Mesenchymal stem cell (in vitro differentiated cells and primary cell): Measurements from ENCODE around the gene OAF.

Experiments
- DNase-seq: peaks from one replicate; pipeline ENCODE4 v3.0.0-alpha.2; 2013
- H2AFZ ChIP-seq: one replicate; pipeline ENCODE4 v1.6.1; 2013; ENCODE audit warnings: low read depth, mild to moderate bottlenecking, control low read depth, inconsistent platforms, low read length, moderate library complexity
- H2AK5ac ChIP-seq: 2 replicates; pipeline ENCODE4 v1.6.1; 2013; ENCODE audit warnings: low read length, moderate library complexity, mild to moderate bottlenecking, inconsistent platforms; ENCODE audit not compliant: severe bottlenecking
- H2BK120ac ChIP-seq: one replicate; pipeline ENCODE4 v1.6.1; 2013; ENCODE audit warnings: low read depth, mild to moderate bottlenecking, inconsistent platforms, low read length, moderate library complexity
- H2BK12ac ChIP-seq, 2 experiments: one replicate each; pipeline ENCODE4 v1.6.1; 2013; ENCODE audit warnings: inconsistent platforms in 2 of 2, low read length in 2 of 2, mild to moderate bottlenecking in 2 of 2, moderate library complexity in 2 of 2, control low read depth in 1 of 2
- H2BK15ac ChIP-seq: one replicate; pipeline ENCODE4 v1.6.1; 2013; ENCODE audit warnings: mild to moderate bottlenecking, low read depth, inconsistent platforms; ENCODE audit not compliant: poor library complexity, severe bottlenecking
- H2BK5ac ChIP-seq: 2 replicates; pipeline ENCODE4 v1.6.1; 2013; ENCODE audit warnings: low read depth, mild to moderate bottlenecking, low read length, control low read depth, inconsistent platforms; ENCODE audit not compliant: poor library complexity, severe bottlenecking
- H3K14ac ChIP-seq, 2 experiments: one replicate each; pipeline ENCODE4 v1.6.1; 2013; ENCODE audit warnings: inconsistent platforms in 2 of 2, low read length in 2 of 2, control low read depth in 1 of 2, mild to moderate bottlenecking in 1 of 2, moderate library complexity in 1 of 2
- H3K18ac ChIP-seq, 2 experiments: one replicate each; pipeline ENCODE4 v1.6.1; 2013; ENCODE audit warnings: inconsistent platforms in 2 of 2, low read length in 2 of 2, control low read depth in 1 of 2, low read depth in 1 of 2, mild to moderate bottlenecking in 1 of 2
- H3K23ac ChIP-seq, 2 experiments: one replicate each; pipeline ENCODE4 v1.6.1; 2013; ENCODE audit warnings: inconsistent platforms in 2 of 2, low read length in 2 of 2, mild to moderate bottlenecking in 2 of 2, moderate library complexity in 2 of 2, control low read depth in 1 of 2
- H3K27ac ChIP-seq: 2 replicates; pipeline ENCODE4 v1.5.1; 2013; ENCODE audit warnings: mild to moderate bottlenecking, moderate library complexity, low read length, control low read depth, inconsistent platforms; ENCODE audit not compliant: poor library complexity, severe bottlenecking
- H3K27me3 ChIP-seq, 2 experiments: 2 replicates each; pipeline versions ENCODE4 v1.6.1 to v1.7.0; 2013; ENCODE audit warnings: low read length in 2 of 2, mild to moderate bottlenecking in 2 of 2, moderate library complexity in 2 of 2, control low read depth in 1 of 2, inconsistent platforms in 1 of 2; ENCODE audit not compliant: control insufficient read depth in 1 of 2, insufficient read depth in 1 of 2
- H3K36me3 ChIP-seq, 2 experiments: 2 replicates each; pipeline versions ENCODE4 v1.6.1 to v1.7.0; 2013; ENCODE audit warnings: low read length in 2 of 2, control low read depth in 1 of 2, inconsistent platforms in 1 of 2, low read depth in 1 of 2, mild to moderate bottlenecking in 1 of 2; ENCODE audit not compliant: insufficient read depth in 2 of 2, control insufficient read depth in 1 of 2
- H3K4ac ChIP-seq, 2 experiments: one replicate each; pipeline ENCODE4 v1.6.1; 2013; ENCODE audit warnings: inconsistent platforms in 2 of 2, low read length in 2 of 2, mild to moderate bottlenecking in 2 of 2, moderate library complexity in 2 of 2, control low read depth in 1 of 2, low read depth in 1 of 2
- H3K4me1 ChIP-seq: 2 replicates; pipeline ENCODE4 v1.6.1; 2013; ENCODE audit warnings: low read depth, low read length, control low read depth; ENCODE audit not compliant: control insufficient read depth, insufficient read depth
- H3K4me2 ChIP-seq: 2 replicates; pipeline ENCODE4 v1.6.1; 2013; ENCODE audit warnings: low read length, mild to moderate bottlenecking, inconsistent platforms; ENCODE audit not compliant: poor library complexity, severe bottlenecking
- H3K4me3 ChIP-seq, 2 experiments: 2 replicates each; pipeline versions ENCODE4 v1.5.1 to v1.7.0; 2013; ENCODE audit warnings: low read length in 2 of 2, mild to moderate bottlenecking in 2 of 2, control low read depth in 1 of 2, low read depth in 1 of 2; ENCODE audit not compliant: insufficient read depth in 1 of 2
- H3K79me1 ChIP-seq: replicated peaks from 2 replicates; pipeline ENCODE4 v1.6.1; 2013; ENCODE audit warnings: mild to moderate bottlenecking, control low read depth, low read length, inconsistent platforms; ENCODE audit not compliant: poor library complexity, severe bottlenecking
- H3K9ac ChIP-seq: 2 replicates; pipeline ENCODE4 v1.7.0; 2013; ENCODE audit warnings: mild to moderate bottlenecking, low read length, moderate library complexity
- H3K9me3 ChIP-seq: 2 replicates; pipeline ENCODE4 v1.7.0; 2013; ENCODE audit warnings: mild to moderate bottlenecking, low read length; ENCODE audit not compliant: control insufficient read depth
- H4K8ac ChIP-seq: one replicate; pipeline ENCODE4 v1.6.1; 2013; ENCODE audit warnings: inconsistent platforms, mild to moderate bottlenecking, low read length, moderate library complexity
- H4K91ac ChIP-seq: one replicate; pipeline ENCODE4 v1.6.1; 2013; ENCODE audit warnings: mild to moderate bottlenecking, low read length, inconsistent platforms
- WGBS: methylation state at CpG from one replicate; pipeline ENCODE4 v1.1.7; 2013; ENCODE audit warnings: mixed read lengths; 5-methylcytosine and 5-hydroxymethylcytosine counted together

OAF gene

DNA sequence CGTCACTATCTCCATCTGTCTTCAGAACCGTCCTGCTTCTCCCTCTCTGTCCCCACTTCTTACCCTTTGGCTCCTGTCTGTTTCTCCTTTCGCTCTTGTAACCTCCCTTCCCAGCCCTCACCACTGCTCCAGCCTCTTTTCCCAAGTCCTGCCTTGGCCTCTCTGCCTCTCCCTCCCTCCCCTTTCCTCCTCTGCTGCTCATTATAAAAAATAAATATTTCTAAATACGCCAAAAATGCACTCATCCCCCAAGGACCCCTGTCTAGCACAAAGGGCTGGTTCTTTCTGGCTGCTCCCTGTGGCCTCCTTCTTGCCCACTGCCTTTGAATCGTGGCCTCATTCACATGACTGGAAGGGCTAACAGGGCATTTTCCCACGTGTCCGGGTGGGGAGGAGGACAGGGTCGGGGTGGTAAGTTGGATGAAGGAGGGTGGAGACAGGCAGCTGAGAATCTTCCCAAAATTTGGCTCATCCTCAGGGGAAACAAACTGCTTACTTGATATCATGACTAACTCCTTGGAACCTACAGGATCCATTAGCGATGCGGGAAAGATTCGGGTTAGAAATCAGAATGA, 26.4 kb upstream of the OAF start:
- Histone ChIP-seq H3K14ac (no peak overlapping the region), H2BK120ac (no peak overlapping the region), H2BK15ac (peak overlapping the region; percentile 39), H4K91ac (no peak overlapping the region), H3K4me1 (peaks cover 33% of the 10 kb centered on the region), H3K79me1 (no peaks in the 10 kb centered on the region), H2AFZ (no peak overlapping the region), H3K18ac (no peak overlapping the region), H2BK12ac (no peak overlapping the region), H3K4ac (no peak overlapping the region), H3K4me3 (peak overlapping the region in 1 of 2 experiments; percentile 61), H3K27ac (no peak overlapping the region), H3K23ac (no peak overlapping the region), H2AK5ac (peak overlapping the region; percentile 20), H3K9me3 (no peaks in the 10 kb centered on the region), H2BK5ac (no peak overlapping the region), H3K27me3 (peaks cover 0 to 4% of the 10 kb centered on the region in 2 experiments), H3K9ac (peak overlapping the region; percentile 66), H4K8ac (no peak overlapping the region), H3K4me2 (no peak overlapping the region), H3K36me3 (no peaks in the 10 kb centered on the region)
- no peak for DNase-seq
- 82% methylated on average over 11 of the region's 11 CpGs for WGBS

GRCh38 chr11:120184946-120185705, 25.7 kb upstream of the OAF start:
- Histone ChIP-seq H3K79me1 (no peaks in the 10 kb centered on the region), H3K36me3 (no peaks in the 10 kb centered on the region), H3K23ac (no peak overlapping the region), H4K8ac (no peak overlapping the region), H3K18ac (no peak overlapping the region), H2AK5ac (peak overlapping the region; percentile 20), H4K91ac (no peak overlapping the region), H3K27ac (peak overlapping the region; percentile 45), H2AFZ (no peak overlapping the region), H3K27me3 (peaks cover 0 to 6% of the 10 kb centered on the region in 2 experiments), H3K9me3 (no peaks in the 10 kb centered on the region), H3K4me3 (peak overlapping the region in 1 of 2 experiments; percentile 61), H2BK120ac (no peak overlapping the region), H3K4me2 (peak overlapping the region; percentile 10), H3K4ac (no peak overlapping the region), H2BK15ac (peak overlapping the region; percentile 39), H2BK5ac (no peak overlapping the region), H3K9ac (peak overlapping the region; percentile 66), H3K4me1 (peaks cover 33% of the 10 kb centered on the region), H2BK12ac (peak overlapping the region; percentile 49 to 59), H3K14ac (peak overlapping the region in 1 of 2 experiments; percentile 28)
- WGBS: 36% methylated on average over 3 of the region's 7 CpGs
- DNase-seq: peak; percentile 63

DNA sequence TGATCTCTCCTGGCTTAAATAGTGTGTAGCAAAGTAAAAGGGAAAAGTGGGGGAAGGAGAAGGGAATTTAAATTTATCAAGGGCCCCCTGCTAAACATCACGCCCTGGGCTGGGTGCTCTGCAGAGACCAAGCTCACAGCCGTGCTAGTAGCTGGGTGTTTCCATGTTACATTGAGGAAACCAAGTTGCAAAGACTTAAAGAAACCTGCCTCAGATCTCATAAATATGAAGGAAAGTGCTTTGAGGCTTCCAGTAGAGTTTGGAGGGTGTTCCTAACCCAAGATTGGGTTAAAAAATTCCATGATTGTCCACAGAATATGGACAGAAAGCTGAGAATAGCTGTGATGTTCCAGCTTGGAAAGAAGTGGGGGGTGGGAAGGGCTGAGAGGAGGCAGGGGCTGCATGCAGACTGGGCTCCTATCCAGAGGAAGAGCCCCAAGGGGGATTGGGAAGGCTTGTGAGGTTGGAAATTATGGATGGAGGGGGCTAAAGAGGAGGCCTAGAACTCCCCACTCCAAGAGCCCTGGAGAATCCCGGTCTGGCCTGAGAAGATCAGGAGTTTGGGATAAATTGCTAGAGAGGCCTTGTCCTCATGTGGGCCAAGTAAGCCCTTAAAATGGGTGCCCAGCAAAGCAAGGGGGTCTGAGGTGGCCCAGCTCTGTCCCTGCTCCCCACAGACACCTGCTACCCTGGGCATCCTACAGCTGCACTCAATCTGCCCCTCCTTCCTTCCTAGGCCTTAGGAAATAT, 25.0 kb upstream of the OAF start:
- Histone ChIP-seq H3K9ac (peak overlapping the region; percentile 66), H3K9me3 (no peaks in the 10 kb centered on the region), H2BK12ac (no peak overlapping the region), H4K91ac (no peak overlapping the region), H3K27ac (peak overlapping the region; percentile 45), H3K23ac (no peak overlapping the region), H4K8ac (no peak overlapping the region), H3K18ac (no peak overlapping the region), H3K4me3 (peak overlapping the region in 1 of 2 experiments; percentile 61), H2BK15ac (peak overlapping the region; percentile 62), H3K36me3 (no peaks in the 10 kb centered on the region), H2AK5ac (no peak overlapping the region), H2BK5ac (no peak overlapping the region), H3K79me1 (no peaks in the 10 kb centered on the region), H2AFZ (no peak overlapping the region), H3K4ac (no peak overlapping the region), H3K14ac (no peak overlapping the region), H2BK120ac (no peak overlapping the region), H3K27me3 (peaks cover 0 to 11% of the 10 kb centered on the region in 2 experiments), H3K4me1 (peaks cover 27% of the 10 kb centered on the region), H3K4me2 (peak overlapping the region; percentile 26)
- no peak for DNase-seq
- WGBS: 74% methylated on average over 3 of the region's 3 CpGs

DNA sequence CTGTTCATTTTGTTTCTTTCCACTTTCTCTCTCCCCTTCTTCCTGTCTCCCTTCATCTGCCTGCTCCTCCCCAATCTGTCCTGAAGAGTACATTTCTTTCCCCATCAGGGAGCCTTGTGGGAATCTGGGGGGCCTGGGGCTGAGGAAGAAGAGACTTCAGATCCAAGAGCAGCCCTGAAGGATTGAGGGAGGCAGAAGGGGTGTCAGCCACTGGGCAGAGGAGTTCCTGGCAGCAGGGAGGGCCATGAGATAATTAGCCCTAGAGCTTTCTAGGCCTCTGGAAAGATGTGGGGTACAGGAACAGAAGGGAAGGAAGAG, 24.4 kb upstream of the OAF start:
- Histone ChIP-seq H4K91ac (peak overlapping the region; percentile 59), H2BK12ac (peak overlapping the region in 1 of 2 experiments; percentile 42), H2BK120ac (peak overlapping the region; percentile 8), H3K9ac (peak overlapping the region; percentile 66), H4K8ac (no peak overlapping the region), H3K79me1 (no peaks in the 10 kb centered on the region), H3K9me3 (no peaks in the 10 kb centered on the region), H2AFZ (no peak overlapping the region), H3K27ac (no peak overlapping the region), H3K14ac (peak overlapping the region in 1 of 2 experiments; percentile 30), H2BK15ac (no peak overlapping the region), H3K18ac (peak overlapping the region in 1 of 2 experiments; percentile 84), H3K4ac (peak overlapping the region in 1 of 2 experiments; percentile 28), H3K36me3 (no peaks in the 10 kb centered on the region), H3K4me3 (no peak overlapping the region), H3K4me2 (no peak overlapping the region), H2BK5ac (no peak overlapping the region), H3K4me1 (peaks cover 24% of the 10 kb centered on the region), H3K23ac (no peak overlapping the region), H3K27me3 (peaks cover 0 to 16% of the 10 kb centered on the region in 2 experiments), H2AK5ac (peak overlapping the region; percentile 16)
- DNase-seq: no peak
